ENCODE measurements around the gene SLAIN2.
A peak's percentile ranks its signal among the peaks of the same experiment; 100 is the strongest.

The SLAIN2 gene

GRCh38 chr4:48350871-48351270 lies 9.5 kb downstream of the SLAIN2 start:
- TF ChIP-seq CTCF (IDR thresholded peaks at IDR 0.05; ENCODE audit: insufficient read depth, missing control alignments) = no peak
- no peak for FAIRE-seq
- DNase-seq (ENCODE audit: insufficient read length, low spot score) = no peak

DNA sequence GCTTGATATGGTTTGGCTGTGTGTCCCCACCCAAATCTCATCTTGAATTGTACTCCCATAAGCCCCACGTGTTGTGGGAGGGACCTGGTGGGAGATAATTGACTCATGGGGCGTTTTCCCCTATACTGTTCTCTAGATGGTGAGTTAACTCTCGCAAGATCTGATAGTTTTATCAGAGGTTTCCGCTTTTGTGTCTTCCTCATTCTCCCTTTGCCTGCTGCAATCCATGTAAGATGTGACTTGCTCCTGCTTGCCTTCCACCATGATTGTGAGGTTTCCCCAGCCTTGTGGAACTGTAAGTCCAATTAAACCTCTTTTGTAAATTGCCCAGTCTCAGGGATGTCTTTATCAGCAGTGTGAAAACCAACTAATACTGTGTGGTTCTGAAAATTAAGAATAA lies 11.5 kb downstream of the SLAIN2 start:
- no peak for TF ChIP-seq CTCF (IDR thresholded peaks at IDR 0.05; ENCODE audit: insufficient read depth, missing control alignments)
- DNase-seq (ENCODE audit: insufficient read length, low spot score) = no peak
- no peak for FAIRE-seq

DNA sequence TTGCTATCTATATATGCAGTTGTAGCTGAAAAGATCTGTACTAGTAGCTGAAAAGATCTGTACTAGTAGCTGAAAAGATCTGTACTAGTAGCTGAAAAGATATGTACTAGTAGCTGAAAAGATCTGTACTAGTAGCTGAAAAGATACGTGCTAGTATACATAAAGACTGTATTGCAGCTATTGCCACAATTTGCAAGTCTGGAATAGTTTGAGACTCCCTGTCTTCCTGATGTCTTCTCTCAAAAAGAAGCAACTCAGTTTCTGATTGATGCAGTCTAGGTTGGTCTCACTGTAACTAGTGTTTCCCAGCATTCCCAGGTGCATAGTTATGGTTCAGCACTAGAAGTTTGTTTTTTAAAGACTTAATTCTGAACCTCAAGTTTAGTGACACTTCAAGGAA lies 15.0 kb downstream of the SLAIN2 start:
- TF ChIP-seq CTCF (IDR thresholded peaks at IDR 0.05; ENCODE audit: insufficient read depth, missing control alignments) = no peak
- DNase-seq (ENCODE audit: insufficient read length, low spot score) (no peak), FAIRE-seq (peak; percentile 48)

DNA sequence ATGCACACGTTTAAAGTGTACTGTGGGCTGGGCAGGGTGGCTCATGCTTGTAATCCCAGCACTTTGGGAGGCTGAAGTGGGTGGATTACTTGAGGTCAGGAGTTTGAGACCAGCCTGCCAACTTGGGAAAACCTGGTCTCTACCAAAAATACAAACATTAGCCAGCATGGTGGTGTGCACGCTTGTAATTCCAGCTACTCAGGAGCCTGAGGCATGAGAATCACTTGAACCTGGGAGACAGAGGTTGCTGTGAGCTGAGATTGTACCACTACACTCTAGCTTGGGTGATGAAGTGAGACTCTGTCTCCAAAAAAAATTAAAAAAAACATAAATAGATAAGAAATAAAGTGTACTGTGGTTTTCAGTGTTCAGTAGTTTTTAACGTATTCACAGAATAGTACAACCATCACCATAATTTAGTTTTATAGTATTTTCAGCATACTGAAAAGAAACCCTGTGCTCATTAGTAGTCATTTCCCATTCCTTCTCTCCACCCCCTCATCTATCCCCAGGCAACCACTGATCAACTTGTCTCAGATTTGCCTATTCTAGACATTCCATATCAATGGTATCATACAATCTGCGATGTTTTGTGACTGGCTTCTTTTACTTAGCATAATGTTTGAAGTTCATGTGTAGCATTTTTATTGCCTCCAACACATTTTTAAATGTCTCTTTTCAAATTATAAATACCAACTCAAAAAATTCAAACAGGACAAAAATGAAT lies 19.1 kb downstream of the SLAIN2 start:
- no peak for TF ChIP-seq CTCF (IDR thresholded peaks at IDR 0.05; ENCODE audit: insufficient read depth, missing control alignments)
- DNase-seq (ENCODE audit: insufficient read length, low spot score) = no peak
- FAIRE-seq = no peak

- no peak for TF ChIP-seq CTCF (IDR thresholded peaks at IDR 0.05; ENCODE audit: insufficient read depth, missing control alignments)
- no peak for DNase-seq (ENCODE audit: insufficient read length, low spot score)
- FAIRE-seq = no peak
These were observed 19.7 kb downstream of the SLAIN2 start for GRCh38 chr4:48361012-48361400.

DNA sequence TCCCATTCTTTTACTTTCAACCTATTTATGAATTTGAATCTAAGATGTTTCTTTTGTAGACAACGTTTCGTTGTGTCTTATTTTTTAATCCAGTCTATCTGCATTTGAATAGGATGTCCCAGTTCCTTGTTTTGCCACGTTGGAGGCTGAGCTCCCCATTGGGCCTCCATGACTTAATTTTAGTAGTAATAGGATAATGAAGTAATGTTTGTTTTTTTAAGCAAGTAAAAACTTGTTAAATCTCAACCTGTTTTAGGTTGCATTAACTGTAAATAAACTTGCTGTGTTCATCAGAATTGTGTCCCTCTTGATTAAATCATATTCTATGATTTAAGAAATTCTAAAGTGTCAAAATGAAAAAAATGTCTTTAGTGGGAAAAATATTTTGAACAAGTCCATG lies 25.3 kb downstream of the SLAIN2 start:
- no peak for DNase-seq (ENCODE audit: insufficient read length, low spot score)
- no peak for TF ChIP-seq CTCF (IDR thresholded peaks at IDR 0.05; ENCODE audit: insufficient read depth, missing control alignments)
- no peak for FAIRE-seq

DNA sequence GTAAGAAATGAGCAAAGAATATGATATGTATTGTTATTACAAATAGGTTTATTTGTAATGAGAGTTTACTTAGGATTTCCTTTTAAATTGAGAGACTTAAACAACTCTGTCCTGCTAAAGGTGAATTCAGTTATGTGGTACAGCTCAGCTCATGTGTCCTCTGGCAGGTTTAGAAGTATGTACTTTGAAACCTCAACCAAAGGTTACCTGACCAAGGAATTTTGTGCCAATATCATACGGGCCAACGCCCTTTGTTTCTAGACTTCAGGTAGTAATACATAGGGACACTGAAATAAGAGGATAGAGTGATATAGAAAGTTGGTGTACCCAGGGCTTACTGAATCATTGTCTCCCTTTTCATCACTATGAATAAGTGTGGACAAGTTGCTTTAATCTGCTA lies 25.7 kb downstream of the SLAIN2 start:
- TF ChIP-seq CTCF (IDR thresholded peaks at IDR 0.05; ENCODE audit: insufficient read depth, missing control alignments) = no peak
- DNase-seq (ENCODE audit: insufficient read length, low spot score) (no peak), FAIRE-seq (peak; percentile 70)
